HepG2 (cell line): Measurements from ENCODE around the gene SLC12A3. TPM values are rescaled to one million over a fixed set of nuclear protein-coding genes. Genes with fewer than 3 reads are reported as not detected.

ENCODE experiments used
- ADNP ChIP-seq: sonication (generic); formaldehyde crosslinking; IDR thresholded peaks from 2 replicates; pipeline ENCODE4 v1.4.0; 2020; ENCODE audit warnings: missing genetic modification reagents
- CBX5 ChIP-seq: sonication (generic); formaldehyde crosslinking; IDR thresholded peaks from 2 replicates; pipeline ENCODE4 v1.4.0; 2020; ENCODE audit warnings: missing genetic modification reagents, borderline replicate concordance
- FOXA1 ChIP-seq, 2 experiments: fragments of 450-650 bp in 1 of 2; sonication (generic) in 1 of 2; formaldehyde crosslinking in 1 of 2; IDR thresholded peaks; 2 replicates each; pipeline versions ENCODE4 v1.4.0 to v1.6.1; 2016 to 2020; ENCODE audit warnings: missing genetic modification reagents in 1 of 2
- GMEB1 ChIP-seq: sonication (generic); formaldehyde crosslinking; IDR thresholded peaks from 2 replicates; pipeline ENCODE4 v1.5.1; 2020; ENCODE audit warnings: missing genetic modification reagents, mild to moderate bottlenecking, borderline replicate concordance
- PHF5A ChIP-seq: IDR thresholded peaks from one replicate; pipeline ENCODE4 v1.6.1; 2018; ENCODE audit warnings: low read depth, missing genetic modification reagents; ENCODE audit not compliant: unreplicated experiment
- TERF1 ChIP-seq: sonication (generic); formaldehyde crosslinking; IDR thresholded peaks from 2 replicates; pipeline ENCODE4 v1.8.0; 2022; ENCODE audit warnings: mild to moderate bottlenecking, missing genetic modification reagents, moderate library complexity
- TRAFD1 ChIP-seq: sonication (generic); formaldehyde crosslinking; IDR thresholded peaks from 2 replicates; pipeline ENCODE4 v1.5.1; 2020; ENCODE audit warnings: missing genetic modification reagents, mild to moderate bottlenecking, borderline replicate concordance
- XRCC5 ChIP-seq: fragments of 200-400 bp; formaldehyde crosslinking; optimal IDR thresholded peaks from 2 replicates; pipeline ENCODE3; 2017; ENCODE audit warnings: mild to moderate bottlenecking, low read length
- ZBTB25 ChIP-seq: IDR thresholded peaks from 2 replicates; pipeline ENCODE4 v1.6.1; 2018; ENCODE audit warnings: missing genetic modification reagents
- ZBTB34 ChIP-seq: sonication (generic); formaldehyde crosslinking; IDR thresholded peaks from 2 replicates; pipeline ENCODE4 v1.8.0; 2022; ENCODE audit warnings: mild to moderate bottlenecking, missing genetic modification reagents
- ZBTB38 ChIP-seq: sonication (generic); formaldehyde crosslinking; IDR thresholded peaks from 2 replicates; pipeline ENCODE4 v1.5.1; 2020; ENCODE audit warnings: mild to moderate bottlenecking, missing genetic modification reagents
- ZFP91 ChIP-seq: sonication (generic); formaldehyde crosslinking; IDR thresholded peaks from 2 replicates; pipeline ENCODE4 v1.9.0; 2022; ENCODE audit warnings: missing genetic modification reagents, mild to moderate bottlenecking, borderline replicate concordance
- ZNF10 ChIP-seq: sonication (generic); formaldehyde crosslinking; IDR thresholded peaks from 2 replicates; pipeline ENCODE4 v1.4.0; 2020; ENCODE audit warnings: mild to moderate bottlenecking, low read depth, missing genetic modification reagents, borderline replicate concordance
- ZNF331 ChIP-seq: sonication (generic); formaldehyde crosslinking; IDR thresholded peaks from 2 replicates; pipeline ENCODE4 v1.4.0; 2020; ENCODE audit warnings: missing genetic modification reagents
- ZNF33A ChIP-seq: sonication (generic); formaldehyde crosslinking; IDR thresholded peaks from 2 replicates; pipeline ENCODE4 v1.5.1; 2020; ENCODE audit warnings: missing genetic modification reagents, mild to moderate bottlenecking, moderate library complexity, borderline replicate concordance
- ZNF598 ChIP-seq: sonication (generic); formaldehyde crosslinking; IDR thresholded peaks from 2 replicates; pipeline ENCODE4 v1.5.1; 2020; ENCODE audit warnings: mild to moderate bottlenecking, missing genetic modification reagents, borderline replicate concordance
- ZNF703 ChIP-seq: sonication (generic); formaldehyde crosslinking; IDR thresholded peaks from 2 replicates; pipeline ENCODE4 v1.5.1; 2020; ENCODE audit warnings: missing genetic modification reagents, mild to moderate bottlenecking, moderate library complexity, borderline replicate concordance
- ZSCAN29 ChIP-seq: sonication (generic); formaldehyde crosslinking; conservative IDR thresholded peaks from 2 replicates; pipeline ENCODE4 v1.4.0; 2020; ENCODE audit warnings: mild to moderate bottlenecking, missing genetic modification reagents
- polyA plus RNA-seq, 8 experiments: library from polyadenylated mRNA; depleted of rRNA in 3 of 8; stranded (reverse) in 7 of 8; unstranded in 1 of 8; fragments of >200 nt; fragmentation: Illumina TruSeq in 4 of 8; extraction: Trizol in 4 of 8; gene quantifications; 2 replicates each; pipeline versions ENCODE4 v1.2.1 to v1.2.3, GENCODE V29; 2011 to 2016; ENCODE audit warnings: low read depth in 4 of 8, missing spikeins in 1 of 8, mixed read lengths in 1 of 8; ENCODE audit not compliant: insufficient read depth in 1 of 8
- total RNA-seq, 5 experiments: library from RNA; depleted of rRNA; stranded (reverse); fragments of >200 nt; fragmentation: Illumina TruSeq; extraction: Trizol; gene quantifications; 2 replicates each; pipeline ENCODE4 v1.2.3, GENCODE V29; 2016; ENCODE audit warnings: low read depth in 1 of 5

SLC12A3 gene
- total and polyA plus RNA-seq, 2 of the 13 experiments (the other 11 are each of a cell fraction or from before 2014, with no cell fraction given): 6.2 TPM; not detected in 1

- peak; percentile 88; the same call in 1 of the 2 replicates for TF ChIP-seq ZFP91 (CRISPR knock-in tag)
- no peak; the same call in 1 of the 2 replicates for TF ChIP-seq ZNF598
- TF ChIP-seq ZNF33A (CRISPR knock-in tag): 0 out of 2 replicates have a peak, but pooled peaks have one; percentile 72
- peak; percentile 83; the same call in 1 of the 2 replicates for TF ChIP-seq TRAFD1 (CRISPR knock-in tag)
- TF ChIP-seq CBX5 (CRISPR knock-in tag): 0 out of 2 replicates have a peak, but pooled peaks have one; percentile 27
- peak; percentile 43; the same call in 1 of the 2 replicates for TF ChIP-seq ZNF703 (CRISPR knock-in tag)
- TF ChIP-seq ZNF10 (CRISPR knock-in tag): 0 out of 2 replicates have a peak, but pooled peaks have one; percentile 8
- TF ChIP-seq FOXA1 (IDR thresholded peaks at IDR 0.05): no peak
- peak; percentile 56 for TF ChIP-seq FOXA1 (CRISPR knock-in tag; IDR thresholded peaks at IDR 0.05)
- TF ChIP-seq ZBTB25 (CRISPR knock-in tag): peak; percentile 88
- TF ChIP-seq ZNF331 (CRISPR knock-in tag): peak; percentile 72
- 0 out of 2 replicates have a peak, but pooled peaks have one; percentile 30 for TF ChIP-seq ZBTB34
- TF ChIP-seq TERF1 (CRISPR knock-in tag): no peak; the same call in 1 of the 2 replicates
- TF ChIP-seq GMEB1 (CRISPR knock-in tag): peak; percentile 93
- no peak for TF ChIP-seq ADNP
- peak; percentile 95 for TF ChIP-seq ZSCAN29 (CRISPR knock-in tag)
- TF ChIP-seq ZBTB38 (CRISPR knock-in tag): peak; percentile 74
- TF ChIP-seq XRCC5: peak; percentile 40
- TF ChIP-seq PHF5A: peak; percentile 86
These were observed 67.1 kb downstream of the SLC12A3 start, which contains the start of gene HERPUD1 (continued) for GRCh38 chr16:56931892-56932720.
